Lung (tissue), 12 donors: ENCODE results near the gene ATG3. TPM values are rescaled to one million over a fixed set of nuclear protein-coding genes. Genes with fewer than 3 reads are reported as not detected.

Source experiments
- ATAC-seq: fragments of 200-7000 bp; cut with Tn5 transposase; one replicate; pipeline ENCODE4 v1.9.1; 2020; ENCODE audit warnings: moderate number of reproducible peaks; ENCODE audit not compliant: insufficient read depth, low FRiP score
- DNase-seq, 3 donors: peaks; one replicate each; pipeline ENCODE4 v3.0.0-alpha.2; 2013 to 2017
- H3K27ac ChIP-seq, 2 donors: one replicate each; pipeline ENCODE4 v1.5.1; 2013; ENCODE audit warnings: mild to moderate bottlenecking in 2 of 2, moderate library complexity in 2 of 2, control low read depth in 1 of 2, inconsistent platforms in 1 of 2, low read depth in 1 of 2, low read length in 1 of 2
- H3K27me3 ChIP-seq, 3 donors: one replicate each; pipeline ENCODE4 v1.5.1; 2013; ENCODE audit warnings: low read length in 2 of 3; ENCODE audit not compliant: control insufficient read depth in 3 of 3, insufficient read depth in 3 of 3
- H3K36me3 ChIP-seq, 4 donors: one replicate each; pipeline ENCODE4 v1.5.1; 2013; ENCODE audit warnings: low read length in 4 of 4, mild to moderate bottlenecking in 1 of 4, moderate library complexity in 1 of 4; ENCODE audit not compliant: control insufficient read depth in 4 of 4, insufficient read depth in 4 of 4
- H3K4me1 ChIP-seq, 5 donors: one replicate each; pipeline ENCODE4 v1.5.1; 2013; ENCODE audit warnings: low read length in 5 of 5, mild to moderate bottlenecking in 2 of 5, moderate library complexity in 1 of 5; ENCODE audit not compliant: control insufficient read depth in 5 of 5, insufficient read depth in 5 of 5
- H3K4me3 ChIP-seq: one replicate; pipeline ENCODE4 v1.5.1; 2013; ENCODE audit warnings: mild to moderate bottlenecking, control low read depth, moderate library complexity
- H3K9ac ChIP-seq, 2 donors: one replicate each; pipeline ENCODE4 v1.5.1; 2013; ENCODE audit warnings: low read length in 2 of 2, control low read depth in 1 of 2; ENCODE audit not compliant: insufficient read depth in 1 of 2
- H3K9me3 ChIP-seq, 4 donors: one replicate each; pipeline ENCODE4 v1.5.1; 2013; ENCODE audit warnings: low read length in 3 of 4, mild to moderate bottlenecking in 1 of 4, moderate library complexity in 1 of 4; ENCODE audit not compliant: control insufficient read depth in 4 of 4, insufficient read depth in 3 of 4
- CTCF ChIP-seq: IDR thresholded peaks from 2 replicates; pipeline ENCODE4 v1.5.1; 2012; ENCODE audit warnings: mild to moderate bottlenecking; ENCODE audit errors: control extremely low read depth, extremely low read depth
- WGBS, 2 donors: extraction: QIAGEN DNeasy Blood & Tissue Kit; methylation state at CpG; one replicate each; pipeline ENCODE4 v1.1.7; 2013; 5-methylcytosine and 5-hydroxymethylcytosine counted together
- polyA plus RNA-seq, 2 donors: library from polyadenylated mRNA; stranded (reverse); fragments of 200-250 nt; gene quantifications; one replicate each; pipeline ENCODE4 v1.2.1, GENCODE V29; 2013
- total RNA-seq, 2 donors: library from RNA; depleted of rRNA in 1 of 2; stranded (reverse); fragments of >200 nt in 1 of 2; gene quantifications; one replicate each; pipeline ENCODE4 v1.2.1, GENCODE V29; 2014 to 2021
- donor health status: control.
- donor health status: control.
- donor health status: Bipolar disorder and iron deficiency.
- donor health status: healthy.
- donor health status: DM: yes; HTN: yes; CAD: no.

Gene ATG3
- total and polyA plus RNA-seq, 4 donors, result 29.4 to 80.9 (median 49.1) TPM

- Histone ChIP-seq H3K4me1 (peaks cover 0 to 3% (median 0%) of the 10 kb centered on the region in 5 donors), H3K27me3 (no peaks in the 10 kb centered on the region), H3K4me3 (no peak overlapping the region), H3K36me3 (no peaks in the 10 kb centered on the region), H3K9ac (no peak overlapping the region), H3K9me3 (no peaks in the 10 kb centered on the region), H3K27ac (no peak overlapping the region)
- no peak for DNase-seq
- no peak for ATAC-seq
- TF ChIP-seq CTCF, result no peak
- WGBS, 2 donors, result 40 to 45% methylated on average over 2 of the region's 2 CpGs
Observed at GRCh38 chr3:112505907-112506306, 55.9 kb downstream of the ATG3 start.

- 81% methylated on average over 3 of the region's 3 CpGs for WGBS, 2 donors
- H3K9ac ChIP-seq, result no peak overlapping the region
- DNase-seq, result no peak
Observed at GRCh38 chr3:112504123-112504522, 57.6 kb downstream of the ATG3 start.

GRCh38 chr3:112503304-112503972, 58.3 kb downstream of the ATG3 start:
- Histone ChIP-seq H3K27ac (no peak overlapping the region), H3K27me3 (no peaks in the 10 kb centered on the region), H3K9me3 (no peaks in the 10 kb centered on the region), H3K9ac (no peak overlapping the region), H3K4me3 (no peak overlapping the region), H3K4me1 (no peaks in the 10 kb centered on the region), H3K36me3 (no peaks in the 10 kb centered on the region)
- DNase-seq (no peak), ATAC-seq (no peak)
- 92% methylated on average over 4 of the region's 4 CpGs for WGBS, 2 donors
- no peak for TF ChIP-seq CTCF

More at GRCh38 chr3:112504123-112504522, 57.6 kb downstream of the ATG3 start:
- H3K36me3 ChIP-seq, result no peaks in the 10 kb centered on the region
- no peak for TF ChIP-seq CTCF
- no peak overlapping the region for H3K4me3 ChIP-seq
- H3K9me3 ChIP-seq, result no peaks in the 10 kb centered on the region
- ATAC-seq, result no peak
- H3K4me1 ChIP-seq, result no peaks in the 10 kb centered on the region
- H3K27ac ChIP-seq, result no peak overlapping the region
- no peaks in the 10 kb centered on the region for H3K27me3 ChIP-seq

GRCh38 chr3:112500621-112501020, 61.1 kb downstream of the ATG3 start:
- no peak for TF ChIP-seq CTCF
- 76 to 86% methylated on average over 2 of the region's 2 CpGs for WGBS, 2 donors
- Histone ChIP-seq H3K9ac (no peak overlapping the region), H3K9me3 (no peaks in the 10 kb centered on the region), H3K4me3 (no peak overlapping the region), H3K27ac (no peak overlapping the region), H3K4me1 (no peaks in the 10 kb centered on the region), H3K36me3 (no peaks in the 10 kb centered on the region), H3K27me3 (no peaks in the 10 kb centered on the region)
- no peak for DNase-seq
- no peak for ATAC-seq
